ENCODE measurements around the gene APOD. TPM values are rescaled to one million over a fixed set of nuclear protein-coding genes. Genes with fewer than 3 reads are reported as not detected.
A peak's percentile ranks its signal among the peaks of the same experiment; 100 is the strongest.

APOD gene
- total and polyA plus RNA-seq, 10 of the 15 experiments (the other 5 are each of a cell fraction or from before 2014, with no cell fraction given) = 0.06 to 0.77 (median 0.47) TPM; not detected in 3

- Histone ChIP-seq H4K20me1 (ENCODE audit: control insufficient read depth, insufficient read depth) (no peaks in the 10 kb centered on the region), H3K9me3 (replicated peaks; ENCODE audit: control insufficient read depth, insufficient read depth, low read length) (no peaks in the 10 kb centered on the region), H3K79me2 (ENCODE audit: control insufficient read depth, insufficient read depth, low read length) (peaks cover 20% of the 10 kb centered on the region), H3K27me3 (replicated peaks in 1 of 2; ENCODE audit: control insufficient read depth in 2 of 2, insufficient read depth in 2 of 2, low read length in 1 of 2) (no peaks in the 10 kb centered on the region), H3K4me1 (ENCODE audit: control insufficient read depth, insufficient read depth, low read length) (peaks cover 28% of the 10 kb centered on the region), H3K4me3 (no peak overlapping the region), H3K4me2 (ENCODE audit: control insufficient read depth, insufficient read depth) (no peak overlapping the region), H3K27ac (ENCODE audit: control insufficient read depth, insufficient read depth) (no peak overlapping the region), H2AFZ (ENCODE audit: control insufficient read depth, low read depth, low read length) (peak overlapping the region; percentile 66), H3K36me3 (ENCODE audit: control insufficient read depth in 2 of 2, insufficient read depth in 2 of 2, low read length in 1 of 2) (no peaks in the 10 kb centered on the region), H3K9ac (ENCODE audit: control insufficient read depth, insufficient read depth, low read length) (no peak overlapping the region)
- RAD21 ChIA-PET (ENCODE audit: unreplicated experiment) = interaction anchor here (1.1 kb wide), 1 partner anchor 275 kb away, joined by 3 read pairs; the partner anchor contains the start of gene XXYLT1
- ATAC-seq = no peak
- POLR2A ChIA-PET = no interaction called here
- SMC1A ChIA-PET (ENCODE audit: uncharacterized antibody, unreplicated experiment) = interaction anchor here (1.0 kb wide), 1 partner anchor 37 kb away, joined by 3 read pairs; the partner anchor contains the start of gene APOD
- no peak for DNase-seq (ENCODE audit: low read depth, low spot score)
- BruUV-seq (replicated peaks) = no TSS peak
- CTCF ChIA-PET = interaction anchor here (0.8 to 1.0 kb wide), 4 partner anchors 10 to 275 kb away, joined by 3 to 7 read pairs (median 4); partner anchors contain the start of gene XXYLT1
- TF ChIP-seq, protein P1, sequence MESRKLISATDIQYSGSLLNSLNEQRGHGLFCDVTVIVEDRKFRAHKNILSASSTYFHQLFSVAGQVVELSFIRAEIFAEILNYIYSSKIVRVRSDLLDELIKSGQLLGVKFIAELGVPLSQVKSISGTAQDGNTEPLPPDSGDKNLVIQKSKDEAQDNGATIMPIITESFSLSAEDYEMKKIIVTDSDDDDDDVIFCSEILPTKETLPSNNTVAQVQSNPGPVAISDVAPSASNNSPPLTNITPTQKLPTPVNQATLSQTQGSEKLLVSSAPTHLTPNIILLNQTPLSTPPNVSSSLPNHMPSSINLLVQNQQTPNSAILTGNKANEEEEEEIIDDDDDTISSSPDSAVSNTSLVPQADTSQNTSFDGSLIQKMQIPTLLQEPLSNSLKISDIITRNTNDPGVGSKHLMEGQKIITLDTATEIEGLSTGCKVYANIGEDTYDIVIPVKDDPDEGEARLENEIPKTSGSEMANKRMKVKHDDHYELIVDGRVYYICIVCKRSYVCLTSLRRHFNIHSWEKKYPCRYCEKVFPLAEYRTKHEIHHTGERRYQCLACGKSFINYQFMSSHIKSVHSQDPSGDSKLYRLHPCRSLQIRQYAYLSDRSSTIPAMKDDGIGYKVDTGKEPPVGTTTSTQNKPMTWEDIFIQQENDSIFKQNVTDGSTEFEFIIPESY (IDR thresholded peaks at IDR 0.05) = no peak
- TF ChIP-seq EZH2 (IDR thresholded peaks at IDR 0.05; ENCODE audit: borderline replicate concordance, control insufficient read depth, low read depth, low read length) (no peak), SMARCA5 (IDR thresholded peaks at IDR 0.05) (no peak), ATF3 (IDR thresholded peaks at IDR 0.05; ENCODE audit: borderline replicate concordance, extremely low read depth, low read depth, low read length) (no peak), JUND (IDR thresholded peaks at IDR 0.05; ENCODE audit: low read depth, low read length) (no peak), PBX3 (IDR thresholded peaks at IDR 0.05; ENCODE audit: insufficient replicate concordance, low read depth, low read length) (no peak), EED (IDR thresholded peaks at IDR 0.05; ENCODE audit: low read depth) (peak; percentile 66)
- TF ChIP-seq, protein P2, sequence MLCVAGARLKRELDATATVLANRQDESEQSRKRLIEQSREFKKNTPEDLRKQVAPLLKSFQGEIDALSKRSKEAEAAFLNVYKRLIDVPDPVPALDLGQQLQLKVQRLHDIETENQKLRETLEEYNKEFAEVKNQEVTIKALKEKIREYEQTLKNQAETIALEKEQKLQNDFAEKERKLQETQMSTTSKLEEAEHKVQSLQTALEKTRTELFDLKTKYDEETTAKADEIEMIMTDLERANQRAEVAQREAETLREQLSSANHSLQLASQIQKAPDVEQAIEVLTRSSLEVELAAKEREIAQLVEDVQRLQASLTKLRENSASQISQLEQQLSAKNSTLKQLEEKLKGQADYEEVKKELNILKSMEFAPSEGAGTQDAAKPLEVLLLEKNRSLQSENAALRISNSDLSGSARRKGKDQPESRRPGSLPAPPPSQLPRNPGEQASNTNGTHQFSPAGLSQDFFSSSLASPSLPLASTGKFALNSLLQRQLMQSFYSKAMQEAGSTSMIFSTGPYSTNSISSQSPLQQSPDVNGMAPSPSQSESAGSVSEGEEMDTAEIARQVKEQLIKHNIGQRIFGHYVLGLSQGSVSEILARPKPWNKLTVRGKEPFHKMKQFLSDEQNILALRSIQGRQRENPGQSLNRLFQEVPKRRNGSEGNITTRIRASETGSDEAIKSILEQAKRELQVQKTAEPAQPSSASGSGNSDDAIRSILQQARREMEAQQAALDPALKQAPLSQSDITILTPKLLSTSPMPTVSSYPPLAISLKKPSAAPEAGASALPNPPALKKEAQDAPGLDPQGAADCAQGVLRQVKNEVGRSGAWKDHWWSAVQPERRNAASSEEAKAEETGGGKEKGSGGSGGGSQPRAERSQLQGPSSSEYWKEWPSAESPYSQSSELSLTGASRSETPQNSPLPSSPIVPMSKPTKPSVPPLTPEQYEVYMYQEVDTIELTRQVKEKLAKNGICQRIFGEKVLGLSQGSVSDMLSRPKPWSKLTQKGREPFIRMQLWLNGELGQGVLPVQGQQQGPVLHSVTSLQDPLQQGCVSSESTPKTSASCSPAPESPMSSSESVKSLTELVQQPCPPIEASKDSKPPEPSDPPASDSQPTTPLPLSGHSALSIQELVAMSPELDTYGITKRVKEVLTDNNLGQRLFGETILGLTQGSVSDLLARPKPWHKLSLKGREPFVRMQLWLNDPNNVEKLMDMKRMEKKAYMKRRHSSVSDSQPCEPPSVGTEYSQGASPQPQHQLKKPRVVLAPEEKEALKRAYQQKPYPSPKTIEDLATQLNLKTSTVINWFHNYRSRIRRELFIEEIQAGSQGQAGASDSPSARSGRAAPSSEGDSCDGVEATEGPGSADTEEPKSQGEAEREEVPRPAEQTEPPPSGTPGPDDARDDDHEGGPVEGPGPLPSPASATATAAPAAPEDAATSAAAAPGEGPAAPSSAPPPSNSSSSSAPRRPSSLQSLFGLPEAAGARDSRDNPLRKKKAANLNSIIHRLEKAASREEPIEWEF (IDR thresholded peaks at IDR 0.05; ENCODE audit: insufficient replicate concordance, low read depth, low read length) = no peak
- intact Hi-C loops (cut with micrococcal nuclease; ENCODE audit: unreplicated experiment) (no loop called here), in situ Hi-C loops (cut with MboI) (loop anchor here (25.0 kb wide), 1 partner anchor 409 kb away; no protein-coding TSS in a partner anchor)
- 48% methylated on average over 4 of the region's 4 CpGs for WGBS (ENCODE audit: insufficient coverage, insufficient replicate concordance, low lambda C conversion rate, missing lambda C conversion rate)
- no peak for FAIRE-seq
Measured at GRCh38 chr3:195546130-195546560, 37.6 kb downstream of the APOD start.

Measured in GM12878 (cell line).